Cerebellar nuclear complex (tissue), 1 donor: ENCODE data around the gene GAGE12H.
"Not testable (repeated sequence)": the region's sequence is repeated elsewhere in the genome, so short reads cannot be mapped to it uniquely, and the experiment has no call there.

Experiments used
- DNase-seq, 2 experiments: peaks; one replicate each; lab custom pipeline; 2025; lab: John Stamatoyannopoulos, UW

Gene GAGE12H

GRCh38 chrX:49579649-49580048 lies at the start of gene GAGE12H:
Gene GAGE12H (plus strand): TSS chrX:49579949. CDS start chrX:49581104, 1,155 bp downstream.
- DNase-seq: not testable (repeated sequence)

- DNase-seq: not testable (repeated sequence)
These were observed 47.9 kb upstream of the GAGE12H start, which contains the start of gene GAGE12C for GRCh38 chrX:49531877-49532276. Gene GAGE12C (plus strand): TSS chrX:49532177. CDS start chrX:49533332, 1,155 bp downstream.

- DNase-seq: not testable (repeated sequence)
These were observed 38.3 kb upstream of the GAGE12H start, which contains the start of gene GAGE12D for GRCh38 chrX:49541433-49541832. Gene GAGE12D (plus strand): TSS chrX:49541733. CDS start chrX:49542888, 1,155 bp downstream.

- DNase-seq: not testable (repeated sequence)
These were observed 28.8 kb upstream of the GAGE12H start, which contains the start of gene GAGE12E for GRCh38 chrX:49550989-49551388. Gene GAGE12E (plus strand): TSS chrX:49551289. CDS start chrX:49552444, 1,155 bp downstream.

- DNase-seq: not testable (repeated sequence)
These were observed 19.2 kb upstream of the GAGE12H start, which contains the start of gene GAGE12F for GRCh38 chrX:49560542-49560941. Gene GAGE12F (plus strand): TSS chrX:49560842. CDS start chrX:49561997, 1,155 bp downstream.

- DNase-seq: not testable (repeated sequence)
These were observed 11.0 kb upstream of the GAGE12H start for GRCh38 chrX:49568728-49569127.

GRCh38 chrX:49569152-49569551 lies 10.6 kb upstream of the GAGE12H start:
- not testable (repeated sequence) for DNase-seq

- not testable (repeated sequence) for DNase-seq
These were observed 9.6 kb upstream of the GAGE12H start, which contains the start of gene GAGE12G for GRCh38 chrX:49570100-49570499. Gene GAGE12G (plus strand): TSS chrX:49570400. CDS start chrX:49571555, 1,155 bp downstream.

- DNase-seq: not testable (repeated sequence)
These were observed 9.4 kb downstream of the GAGE12H start, which contains the start of gene GAGE2A for GRCh38 chrX:49589196-49589595. Gene GAGE2A (plus strand): TSS chrX:49589496. CDS start chrX:49590651, 1,155 bp downstream.

- not testable (repeated sequence) for DNase-seq
These were observed 10.2 kb downstream of the GAGE12H start for GRCh38 chrX:49589769-49590478.

GRCh38 chrX:49590488-49590887 lies 10.7 kb downstream of the GAGE12H start:
- not testable (repeated sequence) for DNase-seq

- not testable (repeated sequence) for DNase-seq
These were observed 19.0 kb downstream of the GAGE12H start, which contains the start of gene GAGE1 for GRCh38 chrX:49598720-49599119. Gene GAGE1 (plus strand): TSS chrX:49599020. CDS start chrX:49600175, 1,155 bp downstream.

- no peak for DNase-seq
These were observed 31.1 kb downstream of the GAGE12H start for GRCh38 chrX:49610718-49611310.

GRCh38 chrX:49618574-49618973 lies 38.8 kb downstream of the GAGE12H start:
- DNase-seq: no peak

GRCh38 chrX:49627086-49627777 lies 47.5 kb downstream of the GAGE12H start:
- no peak for DNase-seq
